GM10847 (cell line): Measurements from ENCODE around the gene SNCA.

Source experiments
- POLR2A ChIP-seq: IDR thresholded peaks from 2 replicates; pipeline ENCODE4 v1.6.1; 2011; ENCODE audit not compliant: insufficient read length; ENCODE audit errors: extremely low read depth

Gene SNCA

DNA sequence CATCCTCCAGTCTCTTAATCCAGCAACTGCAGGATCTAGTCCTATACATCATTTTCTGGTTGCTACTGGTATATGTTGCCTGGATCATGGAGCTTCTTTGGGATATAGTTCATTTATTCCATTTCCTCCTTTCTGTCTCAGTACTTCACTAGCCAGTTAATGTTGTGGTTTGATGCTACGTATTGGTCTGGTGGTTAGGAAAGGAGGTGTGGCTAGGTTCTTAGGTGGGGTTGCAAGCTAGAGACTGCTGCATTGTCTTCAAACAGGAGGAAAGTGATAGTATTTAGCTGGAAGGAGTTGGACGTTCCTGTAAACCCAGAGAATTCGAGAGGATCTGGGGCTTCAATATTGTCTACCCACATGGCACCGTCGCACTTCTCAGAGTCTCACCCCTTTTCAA is 129.5 kb downstream of the SNCA start:
- TF ChIP-seq POLR2A = no peak

DNA sequence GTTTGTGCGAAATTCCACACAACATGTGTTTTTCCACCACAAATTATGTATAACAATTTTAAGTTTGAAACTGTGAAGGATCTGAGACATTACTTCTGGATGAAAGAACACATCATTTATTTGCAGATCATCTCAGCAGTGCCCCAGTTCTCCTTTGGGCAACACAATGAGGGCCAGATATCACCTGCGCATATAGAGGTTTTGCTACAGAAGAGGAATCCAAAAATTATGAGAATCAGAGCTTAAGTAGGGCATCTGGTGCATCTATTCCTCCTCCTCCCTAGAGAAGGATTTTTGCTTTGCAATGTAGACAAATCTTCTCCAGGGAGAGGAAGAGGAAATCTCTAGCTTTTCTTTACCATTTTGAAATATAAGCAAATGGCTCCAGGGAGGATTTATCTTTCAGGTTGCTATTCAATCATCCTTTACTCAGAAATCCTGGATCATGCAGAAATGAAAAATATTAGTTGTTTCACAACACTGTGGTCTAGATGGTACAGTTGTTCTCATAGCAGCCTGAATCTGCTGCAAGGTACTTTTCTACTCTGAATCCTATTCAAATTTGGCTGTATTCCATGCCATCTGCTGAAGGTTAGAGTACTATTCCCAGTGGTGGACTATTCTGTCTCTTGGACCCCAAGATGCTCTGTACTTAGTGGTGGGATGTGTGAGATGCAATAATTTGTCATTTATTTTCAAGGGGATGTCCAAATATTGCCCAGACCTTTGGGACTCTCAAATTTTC is 132.1 kb downstream of the SNCA start:
- TF ChIP-seq POLR2A = no peak

DNA sequence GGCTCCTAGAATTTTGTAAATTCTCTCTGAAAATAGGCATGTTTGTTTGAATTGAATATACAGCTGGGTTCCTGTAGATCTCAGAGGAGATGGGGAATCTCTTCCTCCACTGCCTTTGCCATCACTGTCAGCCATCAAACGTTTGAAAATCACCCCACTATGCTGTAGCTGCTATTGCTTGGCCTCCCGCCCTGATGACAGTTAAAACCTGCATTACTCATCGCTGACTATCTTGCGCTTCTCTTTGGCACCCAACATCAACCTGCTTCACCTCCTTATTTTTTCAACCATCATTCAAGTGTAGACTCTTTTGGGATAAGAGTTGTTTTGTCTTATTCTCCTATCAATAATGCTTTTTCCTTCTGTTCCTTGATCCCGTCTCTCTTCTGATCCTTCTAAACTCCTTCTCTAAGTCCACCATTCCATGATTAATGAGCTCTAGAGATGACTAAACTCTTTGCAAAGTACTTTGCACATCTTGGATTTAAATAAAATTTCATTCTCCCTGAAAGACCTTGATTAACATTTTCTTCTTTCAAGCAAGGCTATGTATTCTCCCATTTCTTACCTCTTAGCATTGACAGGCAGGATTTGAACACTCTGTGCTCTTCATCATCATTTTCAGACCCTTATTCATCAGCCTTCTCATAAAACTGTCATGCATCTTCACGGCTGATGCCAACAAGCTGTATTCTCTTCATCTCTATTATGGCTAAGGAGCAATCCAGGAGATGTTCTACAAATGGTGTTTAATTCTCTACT is 133.0 kb downstream of the SNCA start:
- TF ChIP-seq POLR2A = no peak

DNA sequence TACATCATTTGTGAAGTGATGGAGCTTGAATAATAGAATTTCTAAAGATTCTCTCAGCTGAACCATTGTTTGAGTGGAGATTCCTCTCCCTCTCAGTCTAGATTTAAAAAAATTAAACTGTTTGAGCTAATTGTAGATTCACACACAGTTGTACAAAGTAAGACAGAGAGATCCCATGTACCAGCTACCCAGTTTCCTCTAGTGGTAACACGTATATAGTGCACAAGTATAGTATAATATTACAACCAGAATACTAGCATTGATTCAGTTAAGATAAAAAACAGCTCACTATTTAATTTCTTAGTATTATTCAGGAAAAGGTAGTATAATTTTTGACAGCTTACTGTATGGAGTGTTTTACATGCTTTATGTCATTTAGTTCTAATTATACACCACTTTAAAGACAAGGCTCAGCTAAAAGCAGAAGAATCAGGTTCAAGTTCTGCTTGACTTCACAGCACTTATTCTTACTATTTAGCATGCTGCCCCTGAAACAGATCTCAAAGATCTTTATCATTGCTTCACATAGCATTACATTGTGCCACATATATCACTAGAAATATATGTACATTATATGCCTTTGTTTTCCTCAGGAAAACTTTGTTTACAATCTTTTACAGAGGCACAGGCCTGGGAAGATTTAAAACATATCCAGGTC is 136.1 kb downstream of the SNCA start:
- TF ChIP-seq POLR2A = no peak

DNA sequence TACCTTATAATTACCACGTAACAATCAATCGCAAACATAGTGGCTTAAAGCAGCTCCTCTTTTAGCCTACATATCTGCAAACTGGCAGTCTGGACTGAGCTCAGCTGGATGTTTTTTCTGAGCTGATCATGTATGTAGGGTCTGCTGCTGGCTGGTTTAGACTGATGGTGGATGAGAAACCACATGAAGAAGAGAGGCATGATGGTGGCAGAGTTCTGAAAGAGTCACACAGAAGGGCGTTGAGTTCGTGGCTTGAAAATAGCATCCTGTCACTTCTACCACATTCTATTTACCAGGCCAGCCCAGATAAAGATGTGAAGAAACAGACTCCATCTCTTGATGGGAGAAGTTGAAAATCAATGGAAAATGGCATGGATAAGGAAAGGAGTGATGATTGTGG is 151.3 kb downstream of the SNCA start:
- no peak for TF ChIP-seq POLR2A

GRCh38 chr4:89685277-89685676 is 151.7 kb downstream of the SNCA start:
- no peak for TF ChIP-seq POLR2A

- no peak for TF ChIP-seq POLR2A
These were observed 152.4 kb downstream of the SNCA start for GRCh38 chr4:89684536-89684935.

- TF ChIP-seq POLR2A = no peak
These were observed 154.2 kb downstream of the SNCA start for GRCh38 chr4:89682808-89683207.

DNA sequence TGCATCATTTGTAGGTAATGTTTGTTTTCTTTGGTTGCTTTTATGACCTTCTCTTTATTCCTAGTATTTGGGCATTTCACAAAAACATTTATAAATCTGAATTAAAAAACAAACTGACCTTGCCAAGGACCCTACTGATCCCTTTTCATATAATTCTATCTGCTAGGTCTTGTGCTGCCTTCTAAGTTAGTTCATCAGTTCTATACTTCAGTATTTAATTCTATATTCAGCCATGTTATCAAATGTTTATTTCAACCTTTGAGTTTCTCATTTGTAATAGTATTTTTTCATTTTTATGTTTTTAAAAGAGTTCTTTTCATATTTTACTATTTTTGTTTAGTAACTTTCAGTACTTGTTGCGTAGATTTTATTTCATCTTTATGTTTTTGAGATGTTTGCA is 155.3 kb downstream of the SNCA start:
- no peak for TF ChIP-seq POLR2A

DNA sequence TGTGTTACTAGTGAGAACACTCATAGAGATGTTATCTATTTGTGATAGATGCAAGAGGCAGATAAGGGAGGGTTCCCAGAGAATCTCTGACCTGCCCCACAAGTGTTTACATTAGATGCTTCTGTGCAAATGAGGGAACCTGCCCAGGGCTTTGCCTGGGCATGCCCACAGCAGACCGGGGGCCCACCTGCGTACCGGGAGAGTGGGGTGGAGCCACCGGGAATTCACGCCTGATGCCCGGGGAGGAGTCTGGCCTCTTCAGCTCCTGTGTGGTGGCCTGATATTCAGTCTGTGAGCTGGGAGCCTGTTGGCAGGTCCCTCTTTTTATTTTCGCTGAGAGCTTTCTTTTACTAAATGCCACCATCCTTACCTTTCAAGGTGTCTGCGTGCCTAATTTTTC is 155.7 kb downstream of the SNCA start:
- TF ChIP-seq POLR2A = no peak

DNA sequence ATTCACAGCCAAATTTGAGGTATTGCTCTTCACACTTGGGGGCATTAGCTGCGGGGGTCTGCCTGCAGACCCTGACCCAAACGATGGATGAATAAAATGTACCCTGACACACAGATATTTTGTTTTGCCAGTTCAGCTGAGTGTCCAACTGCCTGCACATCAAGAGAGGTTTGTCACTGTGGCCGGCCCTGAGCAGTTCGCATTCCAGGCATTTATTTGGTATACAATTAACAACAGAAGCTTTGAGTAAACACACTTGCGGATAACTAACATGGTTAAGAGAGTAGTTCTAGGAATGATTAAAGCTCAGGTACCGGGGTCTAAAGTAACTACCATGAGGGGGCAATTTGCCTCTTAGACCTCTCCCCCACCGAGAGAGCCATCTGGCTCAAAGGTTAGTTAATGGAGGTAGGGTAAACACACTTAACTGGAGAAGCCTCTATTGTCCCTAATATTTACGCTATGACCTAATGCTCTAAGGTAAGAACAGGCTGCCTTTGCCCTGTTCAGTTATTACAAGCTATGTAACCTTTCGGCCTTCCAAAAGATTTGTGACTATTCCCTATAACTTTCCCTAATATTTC is 162.0 kb downstream of the SNCA start:
- TF ChIP-seq POLR2A = no peak
